SU-DHL-6 (cell line): ENCODE measurements around the gene ZNF74.

ENCODE experiments used
- H2AFZ ChIP-seq: fragments of 200-600 bp; sonication (generic); 2 replicates; pipeline ENCODE4 v1.6.1; 2014; ENCODE audit warnings: low read depth, mild to moderate bottlenecking, moderate library complexity, mixed read lengths, antibody characterized with exemption, low read length; ENCODE audit not compliant: severe bottlenecking
- H3F3A ChIP-seq: fragments of 200-600 bp; shearing (Covaris generic); 2 replicates; pipeline ENCODE4 v1.6.0; 2016; ENCODE audit warnings: antibody characterized with exemption, mild to moderate bottlenecking; ENCODE audit not compliant: insufficient read depth
- H3K27ac ChIP-seq: fragments of 200-600 bp; sonication (generic); 2 replicates; pipeline ENCODE4 v1.5.1; 2016; ENCODE audit warnings: low read depth, mild to moderate bottlenecking, low read length, moderate library complexity, mixed read lengths
- H3K27me3 ChIP-seq: fragments of 200-600 bp; sonication (generic), shearing (Covaris generic); 2 replicates; pipeline ENCODE4 v1.6.0; 2014; ENCODE audit warnings: mild to moderate bottlenecking, low read length
- H3K36me3 ChIP-seq: fragments of 200-600 bp; sonication (generic); 2 replicates; pipeline ENCODE4 v1.6.1; 2014; ENCODE audit warnings: mild to moderate bottlenecking, low read length, mixed read lengths
- H3K4me2 ChIP-seq: fragments of 300-600, 200-600 bp; shearing (Covaris generic), sonication (generic); 2 replicates; pipeline ENCODE4 v1.6.0; 2014; ENCODE audit warnings: low read length, low read depth, mild to moderate bottlenecking; ENCODE audit not compliant: poor library complexity, severe bottlenecking
- H3K4me3 ChIP-seq: fragments of 200-600 bp; sonication (generic); 2 replicates; pipeline ENCODE4 v1.5.1; 2014; ENCODE audit warnings: antibody characterized with exemption, low read length, mild to moderate bottlenecking, mixed read lengths; ENCODE audit not compliant: insufficient read depth, poor library complexity, severe bottlenecking
- H3K79me2 ChIP-seq: fragments of 200-600 bp; sonication (generic); 2 replicates; pipeline ENCODE4 v1.6.1; 2014; ENCODE audit warnings: mild to moderate bottlenecking, low read length, moderate library complexity; ENCODE audit not compliant: insufficient read depth
- H3K9ac ChIP-seq: fragments of 200-600 bp; sonication (generic); 2 replicates; pipeline ENCODE4 v1.7.0; 2014; ENCODE audit warnings: mild to moderate bottlenecking, low read length
- H3K9me2 ChIP-seq: fragments of 200-600 bp; sonication (generic); replicated peaks from 2 replicates; pipeline ENCODE4 v1.6.1; 2014; ENCODE audit warnings: low read length; ENCODE audit not compliant: insufficient read depth
- H3K9me3 ChIP-seq: fragments of 200-600 bp; sonication (generic); 2 replicates; pipeline ENCODE4 v1.6.1; 2014; ENCODE audit warnings: low read length, mixed read lengths; ENCODE audit not compliant: insufficient read depth
- H4K20me1 ChIP-seq: fragments of 200-600 bp; sonication (generic); 2 replicates; pipeline ENCODE4 v1.6.1; 2014; ENCODE audit warnings: low read depth, mild to moderate bottlenecking, antibody characterized with exemption, low read length, moderate library complexity, mixed read lengths
- CTCF ChIP-seq: fragments of 200-600 bp; sonication (generic); IDR thresholded peaks from one replicate; pipeline ENCODE4 v1.5.1; 2017; ENCODE audit warnings: antibody characterized with exemption, mild to moderate bottlenecking, low read length, moderate library complexity; ENCODE audit not compliant: insufficient read depth, poor library complexity, severe bottlenecking
- EZH2phosphoT487 ChIP-seq: fragments of 200-600 bp; sonication (generic), shearing (Covaris generic); conservative IDR thresholded peaks from 2 replicates; pipeline ENCODE4 v1.6.1; 2018; ENCODE audit warnings: mild to moderate bottlenecking, antibody characterized with exemption, low read length, moderate library complexity, mixed read lengths

Gene ZNF74

GRCh38 chr22:20421507-20421874 is 27.5 kb downstream of the ZNF74 start:
- no peaks in the 10 kb centered on the region for H3K9me3 ChIP-seq
- no peak overlapping the region for H3K4me3 ChIP-seq
- no peak overlapping the region for H3K9ac ChIP-seq
- no peak overlapping the region for H2AFZ ChIP-seq
- H3K27me3 ChIP-seq, result no peaks in the 10 kb centered on the region
- H4K20me1 ChIP-seq, result no peaks in the 10 kb centered on the region
- no peak overlapping the region for H3K4me2 ChIP-seq
- no peaks in the 10 kb centered on the region for H3F3A ChIP-seq
- no peaks in the 10 kb centered on the region for H3K79me2 ChIP-seq
- TF ChIP-seq CTCF (no peak), EZH2phosphoT487 (no peak)
- no peak overlapping the region for H3K27ac ChIP-seq
- H3K9me2 ChIP-seq, result no peaks in the 10 kb centered on the region
- no peaks in the 10 kb centered on the region for H3K36me3 ChIP-seq

GRCh38 chr22:20422271-20423007 is 28.5 kb downstream of the ZNF74 start:
- no peak overlapping the region for H2AFZ ChIP-seq
- no peaks in the 10 kb centered on the region for H3K36me3 ChIP-seq
- H4K20me1 ChIP-seq, result no peaks in the 10 kb centered on the region
- H3K9ac ChIP-seq, result no peak overlapping the region
- no peaks in the 10 kb centered on the region for H3K27me3 ChIP-seq
- no peaks in the 10 kb centered on the region for H3K9me3 ChIP-seq
- no peaks in the 10 kb centered on the region for H3F3A ChIP-seq
- no peaks in the 10 kb centered on the region for H3K9me2 ChIP-seq
- H3K27ac ChIP-seq, result no peak overlapping the region
- TF ChIP-seq CTCF (no peak), EZH2phosphoT487 (no peak)
- no peak overlapping the region for H3K4me2 ChIP-seq
- no peaks in the 10 kb centered on the region for H3K79me2 ChIP-seq
- no peak overlapping the region for H3K4me3 ChIP-seq

GRCh38 chr22:20423008-20423905 is 29.3 kb downstream of the ZNF74 start:
- Histone ChIP-seq H2AFZ (no peak overlapping the region), H3K9ac (no peak overlapping the region), H3F3A (no peaks in the 10 kb centered on the region), H3K79me2 (no peaks in the 10 kb centered on the region), H3K27ac (no peak overlapping the region), H3K4me3 (no peak overlapping the region), H3K36me3 (no peaks in the 10 kb centered on the region), H3K4me2 (no peak overlapping the region), H3K9me2 (no peaks in the 10 kb centered on the region), H4K20me1 (no peaks in the 10 kb centered on the region), H3K9me3 (no peaks in the 10 kb centered on the region), H3K27me3 (no peaks in the 10 kb centered on the region)
- TF ChIP-seq CTCF (no peak), EZH2phosphoT487 (no peak)
